H7 (cell line): ENCODE results near the gene FAM171A2. TPM values are rescaled to one million over a fixed set of nuclear protein-coding genes. Genes with fewer than 3 reads are reported as not detected.

Experiments
- DNase-seq: peaks from one replicate; pipeline ENCODE4 v3.0.0; 2012
- H3K27me3 ChIP-seq: 2 replicates; pipeline ENCODE4 v1.6.0; 2011; ENCODE audit warnings: mild to moderate bottlenecking, low read length; ENCODE audit not compliant: control insufficient read depth, insufficient read depth
- H3K36me3 ChIP-seq: replicated peaks from 2 replicates; pipeline ENCODE4 v1.5.1; 2011; ENCODE audit warnings: low read length; ENCODE audit not compliant: control insufficient read depth, insufficient read depth
- H3K4me3 ChIP-seq: 2 replicates; pipeline ENCODE4 v1.5.1; 2011; ENCODE audit warnings: low read depth, mild to moderate bottlenecking, control low read depth, low read length, moderate library complexity; ENCODE audit not compliant: insufficient read depth
- total RNA-seq: library from RNA; depleted of rRNA; stranded (reverse); fragments of >200 nt; shearing (Covaris generic); gene quantifications from 2 replicates; pipeline ENCODE4 v1.2.3, GENCODE V29; 2014

Gene FAM171A2
- total RNA-seq, 1 experiment from 2014 or later: 23.7 TPM

- H3K36me3 ChIP-seq: no peaks in the 10 kb centered on the region
- H3K4me3 ChIP-seq: no peak overlapping the region
- DNase-seq: no peak
- H3K27me3 ChIP-seq: peaks cover 3% of the 10 kb centered on the region; the same call in 1 of the 2 replicates
Measured at GRCh38 chr17:44359458-44360143, 4.1 kb downstream of the FAM171A2 start.

GRCh38 chr17:44359006-44359405 lies 4.6 kb downstream of the FAM171A2 start:
- H3K27me3 ChIP-seq: peaks cover 2% of the 10 kb centered on the region; the same call in 1 of the 2 replicates
- no peak overlapping the region for H3K4me3 ChIP-seq
- H3K36me3 ChIP-seq: no peaks in the 10 kb centered on the region
- no peak for DNase-seq

GRCh38 chr17:44358066-44358465 lies 5.6 kb downstream of the FAM171A2 start:
- Histone ChIP-seq H3K4me3 (no peak overlapping the region), H3K36me3 (no peaks in the 10 kb centered on the region; the same call in 1 of the 2 replicates), H3K27me3 (peaks cover 3% of the 10 kb centered on the region; the same call in 1 of the 2 replicates)
- no peak for DNase-seq

GRCh38 chr17:44356241-44356640 lies 7.4 kb downstream of the FAM171A2 start:
- peak; percentile 60 for DNase-seq
- H3K36me3 ChIP-seq: peaks cover 2% of the 10 kb centered on the region
- no peak overlapping the region for H3K4me3 ChIP-seq
- H3K27me3 ChIP-seq: peaks cover 4% of the 10 kb centered on the region; the same call in 1 of the 2 replicates

GRCh38 chr17:44355642-44356099 lies 8.0 kb downstream of the FAM171A2 start:
- Histone ChIP-seq H3K36me3 (peaks cover 2% of the 10 kb centered on the region), H3K27me3 (peaks cover 4% of the 10 kb centered on the region; the same call in 1 of the 2 replicates), H3K4me3 (no peak overlapping the region)
- DNase-seq: peak; percentile 39

- H3K4me3 ChIP-seq: peak overlapping the region; percentile 59
- peaks cover 2% of the 10 kb centered on the region for H3K36me3 ChIP-seq
- peaks cover 4% of the 10 kb centered on the region; the same call in 1 of the 2 replicates for H3K27me3 ChIP-seq
- DNase-seq: peak; percentile 98
Measured at GRCh38 chr17:44354582-44355561, 8.8 kb downstream of the FAM171A2 start.

- Histone ChIP-seq H3K27me3 (peaks cover 4% of the 10 kb centered on the region; the same call in 1 of the 2 replicates), H3K4me3 (peak overlapping the region; percentile 59), H3K36me3 (peaks cover 2% of the 10 kb centered on the region)
- DNase-seq: peak; percentile 92
Measured at GRCh38 chr17:44353672-44354331, 9.9 kb downstream of the FAM171A2 start.

- Histone ChIP-seq H3K4me3 (peak overlapping the region; percentile 59), H3K36me3 (peaks cover 2% of the 10 kb centered on the region), H3K27me3 (peaks cover 4% of the 10 kb centered on the region; the same call in 1 of the 2 replicates)
- DNase-seq: peak; percentile 42
Measured at GRCh38 chr17:44352828-44353671, 10.6 kb downstream of the FAM171A2 start.

GRCh38 chr17:44351961-44352827 lies 11.5 kb downstream of the FAM171A2 start:
- H3K27me3 ChIP-seq: peaks cover 4% of the 10 kb centered on the region; the same call in 1 of the 2 replicates
- H3K36me3 ChIP-seq: peaks cover 2% of the 10 kb centered on the region
- DNase-seq: peak; percentile 57
- no peak overlapping the region for H3K4me3 ChIP-seq

- no peak overlapping the region for H3K4me3 ChIP-seq
- H3K27me3 ChIP-seq: peaks cover 4% of the 10 kb centered on the region; the same call in 1 of the 2 replicates
- peak; percentile 33 for DNase-seq
- peaks cover 2% of the 10 kb centered on the region for H3K36me3 ChIP-seq
Measured at GRCh38 chr17:44351464-44351863, 12.2 kb downstream of the FAM171A2 start.

GRCh38 chr17:44350733-44351226 lies 12.9 kb downstream of the FAM171A2 start:
- DNase-seq: peak; percentile 94
- no peak overlapping the region for H3K4me3 ChIP-seq
- H3K27me3 ChIP-seq: peaks cover 4% of the 10 kb centered on the region; the same call in 1 of the 2 replicates
- peaks cover 2% of the 10 kb centered on the region for H3K36me3 ChIP-seq

GRCh38 chr17:44349553-44350070 lies 14.0 kb downstream of the FAM171A2 start:
- H3K4me3 ChIP-seq: no peak overlapping the region
- peaks cover 2% of the 10 kb centered on the region for H3K36me3 ChIP-seq
- peak; percentile 35 for DNase-seq
- H3K27me3 ChIP-seq: peaks cover 4% of the 10 kb centered on the region; the same call in 1 of the 2 replicates
